Muscle of arm (tissue), 12 donors: ENCODE measurements around the gene PLPPR3. TPM values are rescaled to one million over a fixed set of nuclear protein-coding genes. Genes with fewer than 3 reads are reported as not detected.
"Not testable (repeated sequence)": the region's sequence is repeated elsewhere in the genome, so short reads cannot be mapped to it uniquely, and the experiment has no call there.

ENCODE experiments used
- DNase-seq: peaks from one replicate; pipeline ENCODE4 v3.0.0-alpha.2; 2013
- polyA plus RNA-seq, 12 donors: library from polyadenylated mRNA; unstranded; fragments of 120-200 nt; gene quantifications; one replicate each; pipeline ENCODE4 v1.2.1, GENCODE V29; 2013; ENCODE audit not compliant: insufficient read length in 12 of 12

Gene PLPPR3
- polyA plus RNA-seq, 12 donors: 0.12 to 2.7 (median 0.46) TPM; not detected in 2

GRCh38 chr19:827710-828321 is 6.1 kb upstream of the PLPPR3 start, which contains the start of gene AZU1:
Gene AZU1 (plus strand): TSS chr19:827837. CDS start chr19:827847, 10 bp downstream.
- DNase-seq: no peak

- no peak for DNase-seq
Measured at GRCh38 chr19:827314-827709, 5.6 kb upstream of the PLPPR3 start.

GRCh38 chr19:825897-826644 is 4.3 kb upstream of the PLPPR3 start:
- no peak for DNase-seq

GRCh38 chr19:824885-825284 is 3.1 kb upstream of the PLPPR3 start:
- DNase-seq: no peak

GRCh38 chr19:823565-824121 is 1.9 kb upstream of the PLPPR3 start:
- DNase-seq: no peak

- no peak for DNase-seq
Measured at GRCh38 chr19:821231-821824, 427 bp downstream of the PLPPR3 start.

- not testable (repeated sequence) for DNase-seq
Measured at GRCh38 chr19:820212-820611, 1.5 kb downstream of the PLPPR3 start.

- no peak for DNase-seq
Measured at GRCh38 chr19:816500-816857, 5.3 kb downstream of the PLPPR3 start.

GRCh38 chr19:815775-816499 is 5.8 kb downstream of the PLPPR3 start:
- DNase-seq: no peak

- no peak for DNase-seq
Measured at GRCh38 chr19:815079-815774, 6.5 kb downstream of the PLPPR3 start.

- DNase-seq: no peak
Measured at GRCh38 chr19:814152-815078, 7.3 kb downstream of the PLPPR3 start.

- no peak for DNase-seq
Measured at GRCh38 chr19:813219-814151, 8.3 kb downstream of the PLPPR3 start.

GRCh38 chr19:812747-813218 is 9.0 kb downstream of the PLPPR3 start:
- DNase-seq: no peak

GRCh38 chr19:812049-812746 is 9.6 kb downstream of the PLPPR3 start:
- no peak for DNase-seq

GRCh38 chr19:811506-812048 is 10.2 kb downstream of the PLPPR3 start:
- DNase-seq: no peak

- no peak for DNase-seq
Measured at GRCh38 chr19:810883-811489, 10.8 kb downstream of the PLPPR3 start.

GRCh38 chr19:810077-810855 is 11.5 kb downstream of the PLPPR3 start:
- DNase-seq: no peak
